GM19035 (cell line): ENCODE measurements around the gene VAC14.

ENCODE experiments used
- ATAC-seq: cut with Tn5 transposase; IDR thresholded peaks from one replicate; pipeline ENCODE4 v1.9.1; 2021; ENCODE audit not compliant: unreplicated experiment

The VAC14 gene

DNA sequence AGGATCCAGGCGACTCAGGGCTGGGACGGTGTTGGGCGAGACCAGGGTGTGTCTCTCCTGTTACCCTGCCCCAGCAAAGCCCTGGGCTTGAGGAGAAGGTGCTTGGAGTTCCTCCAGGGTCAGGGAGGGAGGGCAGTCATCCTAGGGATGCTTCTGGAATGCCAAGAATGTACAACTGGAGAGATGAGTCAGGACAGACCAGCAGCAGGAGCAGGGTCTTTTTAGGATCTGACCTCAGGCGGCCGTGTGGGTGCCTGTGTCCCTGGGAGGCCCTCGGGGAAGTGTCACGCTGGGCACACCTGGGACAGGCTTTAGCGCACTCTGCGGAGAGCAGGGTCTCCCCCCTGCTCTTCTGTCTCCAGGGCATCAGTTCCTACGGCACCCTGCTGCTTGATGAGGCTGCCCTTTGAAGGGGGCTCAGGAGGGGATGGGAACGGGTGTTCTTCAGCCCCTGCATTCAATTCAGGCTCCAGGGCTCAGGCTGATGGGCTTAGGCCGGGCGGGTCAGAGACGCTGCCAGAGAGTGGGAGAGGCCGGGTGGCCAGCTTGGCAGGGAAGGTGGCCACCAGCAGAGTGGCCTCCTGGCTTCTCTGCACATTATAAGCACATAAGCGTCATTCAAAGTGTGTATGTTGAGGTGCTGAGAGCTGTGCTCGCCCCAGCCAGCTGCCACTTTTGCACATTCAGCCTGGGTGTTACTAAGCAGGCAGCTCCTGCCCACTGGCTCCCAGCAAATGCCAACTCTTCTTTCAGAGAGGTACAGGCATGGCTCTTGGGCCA, 106.7 kb downstream of the VAC14 start:
- no peak for ATAC-seq

DNA sequence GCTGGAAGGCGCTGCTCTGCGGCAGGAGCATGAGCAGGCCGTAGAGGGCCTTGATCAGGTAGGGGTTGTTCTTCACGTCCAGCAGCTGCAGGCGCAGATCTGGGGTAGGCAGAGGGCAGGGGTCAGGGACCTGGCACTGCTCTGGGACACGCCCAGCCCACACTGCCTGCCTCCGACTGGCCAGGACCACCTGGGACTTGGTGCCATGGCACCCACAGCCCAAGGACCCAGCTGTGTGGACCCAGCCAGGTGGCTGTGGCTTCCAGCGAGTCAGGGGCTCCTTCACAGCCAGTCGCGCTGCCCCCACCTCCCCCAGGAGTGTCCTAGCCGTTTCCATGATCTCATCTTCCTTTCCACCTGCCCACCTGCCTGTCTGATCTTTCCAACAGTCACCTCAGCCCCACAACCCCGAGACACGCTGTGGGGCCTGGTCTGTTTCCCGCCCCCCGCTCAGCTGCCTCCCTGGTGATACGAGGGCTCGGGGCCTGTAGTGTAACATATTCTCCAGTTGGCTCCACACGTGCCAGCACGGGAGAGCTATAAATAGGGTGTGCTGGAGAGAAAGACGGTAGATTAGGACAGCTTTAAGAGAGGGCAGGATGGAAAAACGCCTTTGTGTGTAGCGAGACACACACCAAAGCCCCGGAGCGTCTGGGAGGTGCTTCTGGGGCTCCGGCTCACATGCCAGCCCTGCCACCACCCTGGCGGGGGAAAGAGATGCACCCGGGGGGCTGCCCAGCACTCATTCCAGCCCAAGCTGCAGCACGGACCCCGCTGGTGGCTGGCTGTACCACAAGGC, 107.9 kb downstream of the VAC14 start:
- no peak for ATAC-seq

DNA sequence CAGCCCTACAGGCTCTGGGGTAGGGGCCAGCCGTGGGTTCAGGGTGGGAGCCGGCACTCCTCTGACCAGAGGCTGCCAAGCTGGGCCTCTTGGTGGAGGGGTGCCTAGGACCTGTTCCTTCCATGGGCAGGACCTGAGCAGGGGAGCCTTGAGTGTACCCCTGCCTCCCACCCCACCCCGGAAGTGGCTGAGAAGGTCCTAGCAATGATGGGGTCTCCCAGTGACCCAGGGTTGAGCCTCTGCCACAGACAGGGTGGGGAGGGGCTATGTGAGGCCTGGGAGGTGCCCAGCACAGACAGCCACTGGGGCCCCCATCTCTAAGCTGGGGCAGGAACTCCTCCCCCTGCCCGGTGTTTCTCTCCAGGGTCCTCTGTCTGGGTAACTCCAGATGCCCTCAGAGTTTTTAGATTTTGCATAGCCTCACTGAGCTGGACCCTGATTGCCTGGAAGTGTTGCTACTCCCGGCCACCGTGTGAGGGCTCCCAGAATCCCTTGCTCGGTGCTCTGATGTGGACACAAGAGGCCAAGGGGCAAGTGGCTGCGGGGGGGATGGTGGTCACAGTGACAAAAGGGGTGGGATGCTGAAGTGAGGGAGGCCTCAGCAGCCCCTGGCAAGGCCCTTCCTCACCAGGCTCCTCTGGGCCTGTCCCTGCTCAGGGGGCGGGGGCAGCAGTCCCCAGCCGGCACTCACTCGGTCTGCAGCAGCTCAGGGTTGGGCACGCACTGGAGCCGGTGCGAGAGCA, 108.7 kb downstream of the VAC14 start:
- no peak for ATAC-seq

DNA sequence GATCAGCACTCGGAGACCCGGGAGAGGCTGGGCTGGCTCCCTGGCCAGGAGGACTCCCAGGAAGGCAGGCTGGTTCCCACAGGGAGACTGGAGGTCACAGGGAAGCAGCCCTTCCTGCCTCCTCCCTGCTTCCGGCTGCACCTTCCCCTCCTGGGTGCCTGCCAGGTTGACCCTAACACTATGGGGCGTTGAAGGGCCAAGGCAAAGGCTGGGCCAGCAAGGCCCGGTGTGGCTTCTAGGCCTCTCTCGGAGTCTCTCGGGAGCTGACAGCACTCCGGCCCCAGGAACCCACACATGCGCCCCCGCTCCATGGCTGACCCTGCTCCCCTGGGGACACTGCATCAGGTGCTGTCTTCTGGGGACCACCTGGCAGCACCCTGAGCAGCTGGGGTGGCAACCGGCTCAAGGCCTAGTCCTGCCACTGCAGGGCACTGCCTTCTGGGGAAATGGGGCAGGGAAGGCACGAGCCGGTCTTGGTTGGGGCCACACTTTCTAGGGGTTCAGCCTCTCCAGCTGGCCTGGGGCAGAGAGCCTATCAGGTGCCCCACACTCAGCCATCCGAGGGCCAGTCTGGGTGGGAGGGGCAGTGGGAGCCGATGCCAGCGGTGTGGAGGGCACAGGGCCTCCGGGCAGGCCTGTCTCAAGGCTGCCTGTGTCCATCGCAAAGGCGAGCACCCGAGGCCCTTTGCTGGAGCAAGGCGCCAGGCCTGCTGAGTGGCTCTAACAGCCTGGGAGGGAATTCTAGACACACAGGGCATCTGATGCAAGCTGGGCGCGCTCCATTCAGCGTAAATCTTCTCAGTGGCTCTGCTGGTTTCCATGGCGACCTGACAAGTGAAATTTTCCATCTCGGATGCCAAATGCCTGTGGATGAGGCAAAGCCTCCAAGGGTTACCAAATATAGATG, 109.5 kb downstream of the VAC14 start:
- ATAC-seq: no peak

- ATAC-seq: no peak
These were observed 110.7 kb downstream of the VAC14 start for GRCh38 chr16:70689970-70690891.

DNA sequence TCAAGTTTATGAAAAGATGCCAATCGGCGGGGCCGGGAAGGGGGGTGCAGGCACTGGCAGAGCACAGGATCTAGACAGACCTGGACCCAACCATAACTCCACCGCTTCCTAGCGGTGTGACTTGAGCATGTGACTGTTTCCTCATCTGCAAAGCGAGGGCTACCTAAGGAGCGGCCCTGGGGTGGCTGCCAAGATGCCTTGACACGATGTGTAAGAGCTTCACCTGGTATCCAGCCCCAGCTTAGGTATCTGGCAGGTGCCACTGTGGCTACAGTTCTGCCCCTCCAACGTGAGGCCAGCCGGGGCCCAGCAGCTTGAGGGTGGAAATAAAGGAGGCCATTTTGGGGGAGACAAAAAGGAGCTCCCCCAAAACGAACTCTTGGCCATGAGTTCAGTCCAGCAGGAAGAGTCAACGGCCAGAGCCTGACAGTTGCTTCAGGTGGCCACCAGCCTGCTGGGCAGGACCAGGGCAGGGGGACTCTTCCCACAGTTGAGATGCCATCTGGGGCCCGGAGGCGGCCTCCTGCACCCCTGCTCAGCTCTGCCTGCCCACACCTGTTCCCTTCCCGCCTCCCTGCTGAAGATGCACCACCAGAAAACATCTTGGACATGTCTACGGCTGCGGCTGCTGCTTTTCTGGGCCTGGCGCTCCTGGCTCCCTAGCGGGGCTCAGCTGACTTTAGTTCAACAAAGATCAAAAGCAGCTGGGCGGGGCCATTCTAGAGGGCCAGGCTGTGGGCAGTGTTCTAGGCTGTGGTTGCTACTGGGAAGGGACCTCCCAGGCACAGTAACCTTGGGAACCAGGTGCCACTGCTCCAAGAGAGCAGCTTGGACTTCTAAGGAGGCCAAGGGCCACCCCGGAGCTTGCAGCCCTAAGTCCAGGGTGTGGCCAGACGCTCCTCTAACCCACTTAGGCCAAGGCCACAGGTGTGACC, 111.7 kb downstream of the VAC14 start:
- ATAC-seq: no peak

GRCh38 chr16:70688246-70688742, 112.7 kb downstream of the VAC14 start:
- ATAC-seq: no peak

GRCh38 chr16:70687671-70688245, 113.2 kb downstream of the VAC14 start:
- no peak for ATAC-seq

- ATAC-seq: no peak
These were observed 113.9 kb downstream of the VAC14 start for GRCh38 chr16:70687102-70687511.

DNA sequence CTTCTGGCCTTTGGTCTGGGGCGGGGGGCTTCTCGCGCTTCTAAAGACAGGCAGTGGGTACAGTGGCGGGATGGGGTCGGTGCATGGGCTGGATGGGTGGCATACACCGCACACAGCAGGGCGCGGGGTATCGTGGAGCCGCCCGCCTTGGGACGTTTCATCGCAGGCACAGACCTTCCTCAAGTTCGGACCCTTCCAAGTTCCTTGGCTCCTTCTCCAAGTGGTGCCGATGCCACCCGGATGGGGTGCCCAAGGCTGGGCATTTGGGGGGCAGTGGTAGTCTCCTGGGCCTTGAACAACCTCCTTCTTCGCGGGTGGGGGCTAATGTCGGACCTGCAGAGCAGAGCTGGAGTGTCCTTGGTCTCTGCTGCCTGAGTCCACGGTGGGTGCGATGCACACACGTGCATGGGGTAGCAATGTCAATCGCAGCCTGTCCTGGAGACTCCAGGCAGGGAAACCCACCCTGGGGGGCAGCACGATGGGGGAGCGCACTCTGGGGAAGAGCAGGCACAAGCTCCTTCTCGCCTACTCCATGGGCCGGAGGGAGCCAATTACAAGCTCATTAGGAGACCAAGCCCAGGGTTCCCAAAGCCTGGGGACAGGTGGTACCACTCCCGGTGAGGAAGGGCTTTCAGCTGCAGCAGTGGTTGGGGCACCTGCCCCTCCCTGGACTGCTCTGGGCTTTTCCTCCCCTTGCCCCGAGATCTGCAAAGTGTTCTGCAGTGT, 114.4 kb downstream of the VAC14 start:
- ATAC-seq: no peak

DNA sequence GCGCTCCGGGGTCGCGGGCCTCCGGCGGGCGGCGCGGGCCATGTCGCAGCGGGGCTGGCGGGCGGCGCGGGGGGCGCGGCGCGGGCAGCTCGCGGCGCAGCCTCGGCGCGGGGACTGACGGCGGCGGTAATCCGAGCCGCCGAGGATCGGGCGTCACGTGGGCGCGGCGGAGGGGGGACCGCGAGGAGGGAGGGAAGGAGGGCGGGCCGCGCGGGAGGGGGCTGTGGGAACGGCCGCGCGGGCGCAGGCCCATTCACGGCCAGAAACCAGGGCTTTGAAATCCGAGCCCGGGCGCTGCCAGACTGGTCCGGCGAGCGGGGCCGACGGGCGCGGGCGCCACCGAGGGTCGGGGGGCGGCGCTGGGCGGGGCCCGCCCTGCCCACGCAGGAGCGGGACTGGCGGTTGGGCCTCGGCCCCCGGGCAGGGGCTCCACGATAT, 115.0 kb downstream of the VAC14 start, which contains the start of gene MTSS2:
Gene MTSS2, minus strand, starts transcription at position 116 of the 438 bp plus-strand sequence. CDS start 262 bp downstream, outside the sequence.
- ATAC-seq: no peak

DNA sequence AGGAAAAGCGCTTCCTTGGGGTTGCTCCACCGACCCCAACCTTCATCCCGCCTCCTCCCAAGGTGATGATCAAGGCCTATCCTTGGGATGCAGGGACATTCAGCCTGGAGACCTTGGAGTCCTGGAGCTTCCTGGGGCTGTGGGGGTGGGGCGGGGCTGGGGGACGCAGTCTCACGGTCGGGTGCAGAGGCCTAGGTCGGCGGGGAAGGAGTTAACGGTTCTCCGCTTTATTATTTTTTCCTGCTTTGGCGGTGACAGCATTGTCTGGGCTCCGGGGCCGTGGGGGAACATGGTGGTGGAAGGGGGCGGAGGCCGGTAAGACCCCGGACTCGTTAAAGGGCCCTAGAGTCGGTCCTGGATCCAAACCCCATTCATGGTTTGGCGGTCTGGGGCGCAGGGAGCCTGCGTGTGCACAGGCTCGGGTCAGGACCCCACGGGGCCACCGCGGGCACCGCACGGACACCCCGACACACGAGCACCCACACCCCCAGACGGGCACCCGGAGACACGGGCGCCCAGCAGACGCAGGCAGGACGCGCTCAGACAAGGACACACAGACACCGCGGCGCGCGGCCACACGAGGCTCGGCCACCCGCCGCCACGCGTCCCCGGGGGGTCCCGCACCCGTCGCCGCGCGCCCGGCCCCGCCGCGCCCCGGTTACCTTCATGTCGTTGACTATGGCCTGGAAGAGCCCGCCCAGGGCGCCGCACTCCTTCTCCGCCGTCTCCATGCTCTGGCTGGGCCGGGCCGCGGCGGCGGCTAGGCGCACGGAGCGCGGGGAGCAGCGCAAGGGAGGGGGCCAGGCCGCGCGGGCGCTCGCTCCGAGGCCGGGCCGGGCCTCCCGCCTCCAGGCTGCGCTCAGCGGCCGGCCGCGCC, 115.7 kb downstream of the VAC14 start:
- no peak for ATAC-seq

- ATAC-seq: no peak
These were observed 116.6 kb downstream of the VAC14 start for GRCh38 chr16:70684146-70685060.

DNA sequence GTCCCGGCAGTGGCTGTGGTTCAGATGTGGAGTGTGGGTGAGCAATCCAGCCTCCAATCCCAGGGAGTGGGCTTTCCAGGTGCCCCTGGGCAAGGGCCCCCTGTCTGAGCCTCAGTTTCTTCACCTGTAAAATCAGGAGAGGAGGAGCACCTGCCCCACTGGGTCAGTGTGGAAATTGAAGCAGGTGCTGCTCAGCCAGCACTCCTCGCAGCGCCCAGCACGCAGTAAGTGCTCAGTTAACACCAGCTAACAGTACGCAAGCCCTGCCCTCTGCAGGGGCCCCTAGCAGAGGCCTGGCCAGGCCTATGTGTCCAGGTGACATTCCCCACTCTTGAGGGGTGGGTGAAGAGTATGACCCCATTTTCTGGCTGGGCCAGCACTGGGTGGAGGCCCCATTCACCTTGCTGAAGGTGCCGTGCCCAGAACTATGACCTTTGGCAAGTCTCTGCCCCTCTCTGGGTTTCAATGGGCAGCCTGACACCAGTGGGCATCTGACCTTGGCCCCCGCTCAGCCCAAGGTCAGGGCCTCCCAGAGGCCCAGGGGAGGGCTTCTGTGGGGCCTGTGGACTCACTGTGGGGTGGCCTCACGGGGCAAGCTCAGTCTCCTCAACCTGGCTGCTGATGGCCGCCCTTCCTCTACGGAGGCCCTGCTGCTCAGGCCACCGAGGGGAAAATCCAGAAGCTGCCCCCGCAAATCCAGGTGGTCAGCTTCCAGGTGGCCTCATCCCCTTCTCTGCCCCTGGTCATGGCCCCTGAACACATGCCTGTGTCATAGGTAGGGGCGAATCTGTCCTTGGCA, 117.6 kb downstream of the VAC14 start:
- no peak for ATAC-seq
